Stimulated activated CD8-positive, alpha-beta memory T cell treated with anti-CD3 and anti-CD28 coated beads, Interleukin-15, amount 100 ng/mL, for 1 hour (primary cell): Measurements from ENCODE around the gene MSI2.

Experiments
- DNase-seq: peaks from one replicate; pipeline ENCODE4 v3.0.0-alpha.2; 2020; ENCODE audit warnings: low read depth

MSI2 gene

DNA sequence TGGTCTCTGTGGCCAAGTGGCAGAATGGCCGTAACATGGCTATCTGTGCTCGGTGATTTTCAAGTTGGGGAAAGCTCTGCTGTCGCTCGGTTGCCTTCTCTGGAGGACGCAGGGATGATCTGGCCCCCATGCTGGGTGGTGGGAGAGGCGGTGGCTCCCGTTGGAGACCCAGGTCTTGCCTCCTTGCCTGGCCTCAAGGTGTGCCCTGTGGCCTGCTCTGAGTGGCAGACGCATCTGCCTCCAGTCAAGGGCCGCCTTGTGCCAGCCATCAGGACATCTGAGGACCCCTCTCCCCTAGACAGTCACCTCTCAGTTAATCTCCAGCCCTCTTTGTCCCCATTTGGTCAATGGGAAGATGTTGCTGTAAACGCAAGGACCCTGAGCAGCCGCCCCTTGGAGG lies 322.9 kb downstream of the MSI2 start:
- no peak for DNase-seq

DNA sequence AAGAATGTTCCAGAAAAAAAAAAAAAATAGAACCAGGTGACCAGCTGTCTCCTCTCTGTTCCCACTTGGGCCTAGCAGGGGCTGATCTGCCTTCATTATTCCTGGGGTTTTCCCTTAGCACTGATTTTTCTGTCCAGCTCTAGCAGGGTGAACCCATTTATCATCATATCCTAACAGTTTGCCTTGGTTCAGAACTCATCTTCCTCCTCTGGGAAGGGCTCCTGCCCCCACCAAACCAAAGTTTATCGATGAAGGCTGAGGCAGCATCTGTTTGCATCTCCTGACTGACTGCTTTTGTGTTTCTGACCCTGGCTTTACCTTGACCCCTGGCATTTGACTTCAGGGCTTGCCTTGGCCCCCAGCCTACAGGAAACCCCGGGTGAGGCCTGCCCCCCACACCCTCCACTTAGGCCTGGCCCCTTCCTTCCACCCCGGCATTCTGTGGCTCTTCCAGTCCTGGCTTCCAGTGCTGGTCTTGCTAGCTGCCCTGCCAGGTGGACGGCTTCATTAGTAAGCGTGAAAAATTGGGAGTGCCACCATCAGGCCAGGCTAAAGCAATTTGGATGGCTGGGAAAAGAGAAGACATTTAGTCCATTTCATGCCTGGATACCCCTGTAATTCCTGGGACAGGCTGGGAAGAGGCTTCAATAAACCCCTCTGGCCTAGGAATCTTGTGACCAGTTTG lies 323.9 kb downstream of the MSI2 start:
- DNase-seq: no peak

DNA sequence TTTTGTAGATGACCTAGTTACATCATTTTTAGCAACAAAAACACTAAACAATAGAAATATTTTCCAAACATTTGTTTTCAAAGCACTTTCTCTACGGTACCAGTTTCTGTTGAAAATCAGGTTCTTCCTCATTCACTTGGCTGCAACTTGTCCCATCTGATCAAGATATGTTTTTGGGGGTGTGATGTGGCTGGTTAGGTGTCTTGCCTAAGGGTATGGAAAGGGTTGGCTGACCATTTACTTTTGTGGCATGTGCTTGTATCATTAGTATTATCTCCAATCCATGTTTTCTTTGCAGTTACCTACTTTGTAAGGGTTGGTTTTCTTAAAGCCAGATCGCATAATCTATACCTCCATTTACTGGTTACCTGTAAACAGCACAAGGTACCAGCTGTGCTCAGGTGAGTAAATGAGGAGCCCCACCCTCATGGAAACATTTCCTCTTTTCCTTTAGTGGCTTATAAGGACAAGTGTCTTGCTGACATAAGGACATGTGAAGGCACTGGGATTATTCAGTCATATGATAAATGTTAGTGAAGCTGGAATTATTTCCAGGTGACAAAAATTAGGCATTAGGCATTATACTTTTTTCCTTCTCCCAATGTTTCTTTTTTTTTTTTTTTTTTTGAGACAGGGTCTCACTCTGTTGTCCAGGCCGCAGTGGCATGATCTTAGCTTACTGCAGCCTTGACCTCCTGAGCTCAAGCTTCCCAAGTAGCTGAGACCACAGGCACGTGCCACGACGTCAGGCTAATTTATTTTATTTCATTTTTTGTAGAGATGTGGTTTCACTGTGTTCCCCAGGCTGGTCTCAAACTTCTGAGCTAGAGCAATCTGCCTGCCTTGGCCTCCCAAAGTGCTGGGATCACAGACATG lies 326.8 kb downstream of the MSI2 start:
- no peak for DNase-seq

DNA sequence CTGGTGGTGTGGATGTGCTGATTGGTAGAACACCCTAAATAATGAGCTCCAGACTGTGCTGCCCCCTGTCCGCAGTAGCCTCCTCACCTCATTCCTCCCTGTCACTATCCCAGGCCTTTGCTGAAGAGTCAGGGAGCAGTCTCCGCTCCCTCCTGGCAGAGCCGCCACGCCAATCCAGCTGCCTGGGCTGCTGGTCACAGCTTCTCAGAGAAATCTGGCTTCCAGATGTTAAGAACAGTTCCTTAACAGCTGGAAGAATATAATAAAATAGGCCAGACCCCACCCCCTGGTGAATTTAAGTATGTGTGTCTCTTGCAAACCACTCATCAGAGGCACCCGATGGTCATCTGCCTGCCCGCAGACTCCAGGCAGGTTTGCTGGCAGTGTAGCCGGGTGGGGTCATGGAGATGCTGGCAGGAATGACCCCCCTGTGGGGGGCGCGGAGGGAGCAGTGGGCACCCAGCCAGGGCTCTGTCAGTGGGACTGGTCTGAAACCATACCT lies 327.8 kb downstream of the MSI2 start:
- no peak for DNase-seq

DNA sequence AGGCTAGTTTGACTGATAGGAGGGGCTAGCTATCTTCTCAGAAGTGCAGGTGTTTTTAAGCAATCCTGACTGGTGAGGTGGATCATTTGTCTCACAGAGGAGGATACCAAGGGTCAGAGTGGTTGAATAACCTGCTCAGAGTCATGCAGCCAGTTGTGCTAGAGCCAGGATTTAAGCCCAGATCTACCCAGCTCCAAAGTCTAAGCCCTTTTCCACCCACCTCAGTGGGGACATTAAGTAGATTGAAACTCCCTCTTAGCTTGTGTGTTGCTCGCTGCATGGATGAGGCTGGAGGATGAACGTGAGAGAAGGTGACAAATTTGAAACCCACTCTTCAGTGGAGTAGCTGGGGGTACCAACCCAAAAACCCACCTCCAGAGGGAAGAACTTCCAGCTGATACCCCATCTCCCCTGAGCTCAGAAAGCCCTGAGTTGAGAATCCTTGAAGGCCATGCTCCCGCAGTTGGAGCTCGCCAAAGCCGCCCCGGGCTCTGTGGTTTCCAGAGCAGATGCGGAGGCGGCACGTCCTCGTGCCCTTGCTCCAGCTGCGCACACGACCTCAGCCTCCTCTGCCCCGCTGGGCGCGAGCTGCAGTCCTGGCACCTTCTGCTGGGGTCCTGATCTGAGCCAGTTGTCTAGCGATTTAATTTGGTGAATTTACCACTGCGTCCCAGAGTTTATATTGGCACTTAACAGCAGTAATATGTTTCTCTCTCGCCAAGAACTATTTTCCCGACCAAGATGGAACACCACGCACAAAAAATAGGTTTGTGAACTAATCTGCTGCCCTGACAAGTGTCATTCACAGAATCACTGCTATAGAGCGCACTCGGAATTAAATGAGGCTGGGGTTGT lies 329.2 kb downstream of the MSI2 start:
- DNase-seq: no peak

DNA sequence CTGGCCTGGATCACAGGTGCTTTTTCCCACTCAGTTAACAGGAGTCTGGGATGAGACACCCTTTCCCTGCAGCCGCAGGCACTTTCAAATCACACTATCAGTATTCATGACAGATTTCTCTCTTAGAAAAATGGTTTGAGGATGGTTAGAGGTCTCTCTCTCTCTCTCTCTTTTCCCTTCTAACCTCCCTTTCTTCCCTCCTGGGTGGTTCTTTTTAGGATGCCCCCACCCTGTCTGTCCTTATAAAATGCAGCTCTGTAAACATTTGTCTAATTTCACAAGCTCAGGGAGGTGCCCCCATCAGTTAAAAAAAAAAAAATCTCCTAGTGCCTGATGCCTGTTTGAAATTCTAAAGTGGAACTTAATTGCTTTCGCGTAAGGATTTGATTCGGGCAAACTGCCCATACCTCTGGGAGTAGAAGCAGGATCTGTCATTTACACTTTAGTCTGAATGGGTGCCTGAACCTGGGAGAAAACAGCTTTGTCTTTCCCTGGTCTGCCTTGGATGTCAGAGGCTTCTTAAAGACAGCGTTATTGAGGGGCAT lies 329.9 kb downstream of the MSI2 start:
- no peak for DNase-seq

DNA sequence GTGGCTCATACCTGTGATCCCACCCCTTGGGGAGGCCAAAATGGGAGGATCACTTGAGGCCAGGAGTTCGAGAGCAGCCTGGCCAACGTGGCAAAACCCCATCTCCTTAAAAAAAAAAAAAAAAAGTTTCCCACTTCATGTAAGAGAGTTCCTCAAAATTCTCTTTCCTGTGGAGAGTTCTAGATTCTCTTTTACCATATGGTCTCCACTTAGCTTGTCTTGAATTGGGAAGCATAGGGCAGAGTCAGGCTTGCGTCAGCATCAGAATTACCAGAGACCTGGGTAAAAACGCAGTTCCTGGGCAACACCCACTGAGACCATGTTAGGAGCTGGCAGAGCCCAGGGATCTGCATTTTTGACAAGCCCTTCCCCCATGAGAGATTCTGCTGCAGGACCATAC lies 330.4 kb downstream of the MSI2 start:
- DNase-seq: no peak

DNA sequence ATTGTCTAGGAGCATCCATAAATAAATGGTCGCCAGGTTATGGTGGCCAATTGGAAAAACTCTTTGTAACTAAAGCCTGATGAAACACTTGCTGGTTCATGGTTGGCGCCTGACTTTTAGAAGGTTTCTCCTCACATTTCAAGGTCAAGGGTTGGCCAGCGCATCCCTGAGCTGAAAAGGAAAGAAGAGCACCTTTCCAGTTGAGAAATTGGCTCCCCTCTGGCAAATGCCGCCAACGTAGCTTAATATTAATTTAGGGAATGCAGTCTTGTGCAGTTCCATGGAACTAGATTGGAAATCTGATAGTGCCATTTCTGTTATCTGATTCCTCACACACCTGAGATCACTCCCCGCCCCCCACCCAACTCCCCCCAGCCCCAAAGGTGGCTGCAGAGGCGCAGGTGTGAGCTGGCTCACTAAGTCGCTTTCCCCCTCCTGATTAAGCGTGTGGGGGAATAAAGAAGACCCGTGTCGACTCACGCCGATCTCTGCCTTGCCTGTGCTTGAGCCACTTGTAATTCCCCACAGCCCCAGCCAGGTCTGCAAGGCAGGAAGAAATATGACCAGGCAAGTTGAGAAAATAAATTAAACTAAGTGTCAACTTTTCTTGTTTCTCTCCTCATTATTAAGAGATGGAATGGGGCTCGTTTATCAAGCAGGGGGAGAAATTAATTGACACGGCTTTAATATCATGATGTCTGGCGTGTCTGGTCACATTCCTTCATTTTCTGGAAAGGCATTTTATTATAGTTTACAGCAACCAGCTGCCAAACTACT lies 331.1 kb downstream of the MSI2 start:
- no peak for DNase-seq

DNA sequence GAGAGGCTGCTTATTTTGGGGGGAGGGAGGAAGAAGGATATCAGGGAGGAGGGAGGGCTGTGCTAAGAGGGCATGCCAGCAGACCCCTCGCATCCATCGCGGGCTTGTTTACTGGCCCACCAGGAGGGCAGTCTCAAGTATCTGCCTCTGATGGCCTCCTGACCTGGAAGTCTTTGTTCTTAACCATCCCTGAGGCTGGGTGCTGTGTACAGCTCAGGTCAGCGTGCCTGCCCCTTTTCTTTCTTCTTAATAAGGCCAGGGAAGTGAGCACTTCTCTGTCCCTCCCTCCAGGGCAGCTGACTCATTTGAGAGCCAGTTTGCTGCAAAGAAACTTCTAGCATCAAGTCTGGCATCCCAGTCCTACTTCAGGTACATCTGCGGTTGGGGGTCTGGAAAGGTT lies 331.8 kb downstream of the MSI2 start:
- no peak for DNase-seq

DNA sequence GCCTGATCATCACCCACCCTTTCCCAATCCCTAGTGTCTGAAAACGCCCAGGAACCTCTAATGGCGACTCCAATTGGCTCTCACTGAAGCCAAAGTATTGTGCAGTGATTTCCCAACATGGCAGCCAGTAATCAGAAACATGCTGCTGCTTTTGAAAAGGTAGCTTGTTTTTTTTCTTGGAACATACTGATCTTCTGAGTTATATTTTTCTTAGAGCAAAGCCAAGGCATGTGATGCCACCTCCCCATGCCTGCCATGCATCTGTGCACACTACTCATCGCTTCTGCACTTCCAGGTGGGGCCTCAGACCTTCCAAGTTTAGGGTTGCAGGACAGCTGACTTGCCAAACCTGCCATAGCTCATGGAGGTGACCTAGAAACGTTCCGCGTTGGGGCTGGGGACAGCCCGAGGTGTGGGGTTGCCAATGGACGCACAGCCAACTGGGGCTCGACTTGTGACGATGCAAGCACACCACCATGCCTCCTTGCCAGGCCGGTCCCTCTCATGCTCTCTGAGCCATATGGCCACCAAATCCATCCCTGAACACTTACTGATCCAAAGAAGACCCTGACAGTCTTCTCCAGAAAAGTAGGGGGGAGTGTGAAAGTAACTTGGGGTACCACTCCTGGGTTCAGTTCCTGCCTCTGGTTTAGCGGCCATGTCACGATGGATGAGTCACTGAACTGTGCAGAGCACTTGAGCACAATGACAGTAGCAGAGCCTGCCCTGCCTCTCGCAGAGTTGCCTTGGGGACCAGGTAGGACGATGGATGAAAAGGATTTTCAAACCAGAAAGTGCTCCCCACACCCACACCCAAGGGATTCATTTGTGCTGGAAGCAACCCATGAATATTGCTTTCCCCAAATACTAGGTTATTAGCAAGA lies 333.1 kb downstream of the MSI2 start:
- DNase-seq: no peak

DNA sequence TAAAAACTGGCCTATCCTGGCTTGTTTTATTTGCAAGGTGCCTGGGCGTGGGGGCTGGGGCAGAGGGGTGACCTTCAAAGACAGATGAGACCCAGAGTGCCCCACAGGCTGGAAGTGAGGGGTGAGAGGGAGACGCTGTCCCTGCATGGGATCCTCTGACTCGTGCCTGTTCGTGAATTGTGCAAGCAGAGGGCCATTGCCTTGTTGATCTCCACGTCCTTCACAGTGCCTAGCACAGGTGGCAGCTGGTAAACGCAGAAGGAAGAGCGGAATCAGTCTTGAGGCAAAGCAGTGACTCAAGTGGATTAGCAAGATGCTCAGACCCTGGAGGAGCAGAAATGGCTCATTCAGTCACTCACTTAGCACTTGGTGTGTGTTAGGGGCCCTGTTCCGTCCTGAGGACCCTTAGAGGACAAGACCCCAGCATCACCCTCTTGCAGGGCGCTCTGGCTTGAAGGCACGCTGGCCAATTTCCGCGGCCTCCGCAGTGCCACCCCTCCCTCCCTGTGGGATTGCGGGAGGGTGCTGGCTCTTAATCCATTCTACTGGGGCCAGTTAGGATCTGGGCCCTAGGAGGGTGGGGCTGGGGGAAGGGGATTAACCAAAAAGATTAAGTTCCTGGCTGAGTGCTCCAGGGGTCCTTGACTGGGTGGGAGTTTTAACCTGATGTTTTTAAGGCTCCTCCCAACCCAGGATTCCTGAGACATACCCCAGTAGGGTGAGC lies 337.6 kb downstream of the MSI2 start:
- DNase-seq: no peak

DNA sequence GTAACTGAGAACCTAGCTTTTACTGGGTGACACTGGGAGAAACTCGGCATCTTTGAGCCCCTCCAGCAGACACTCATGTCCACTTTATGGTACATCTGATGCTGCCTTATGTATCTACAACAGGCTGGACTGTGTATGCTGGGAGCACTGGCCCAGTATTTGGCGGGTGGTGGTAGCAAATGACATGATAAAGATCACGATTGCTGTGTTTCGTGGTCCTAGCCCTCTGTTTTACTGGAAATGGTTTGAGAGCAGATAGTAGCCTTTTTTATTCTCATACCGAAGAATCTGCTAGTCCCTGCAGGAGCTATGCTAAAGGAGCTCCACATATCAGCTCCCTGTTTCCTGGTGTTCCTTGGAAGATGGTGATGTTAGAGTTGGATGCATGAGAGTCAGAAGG lies 338.4 kb downstream of the MSI2 start:
- no peak for DNase-seq

DNA sequence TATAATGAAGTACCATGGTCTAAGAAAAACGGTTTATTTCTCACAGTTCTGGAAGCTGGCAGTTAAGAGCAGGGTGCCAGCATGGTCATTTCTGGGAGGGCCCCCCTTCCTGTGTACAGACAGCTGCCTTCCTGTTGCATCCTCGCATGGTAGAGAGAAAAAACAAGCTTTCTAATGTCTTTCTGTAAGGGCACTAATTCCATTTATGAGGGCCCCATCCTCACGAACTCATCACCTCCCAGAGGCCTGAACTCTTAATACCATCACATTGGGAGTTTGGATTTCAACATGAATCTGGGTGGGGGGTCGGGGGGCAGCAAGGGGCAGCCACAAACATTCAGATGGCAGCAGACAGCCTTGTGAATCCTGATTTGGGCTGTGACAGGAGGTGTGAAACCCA lies 339.1 kb downstream of the MSI2 start:
- DNase-seq: no peak

DNA sequence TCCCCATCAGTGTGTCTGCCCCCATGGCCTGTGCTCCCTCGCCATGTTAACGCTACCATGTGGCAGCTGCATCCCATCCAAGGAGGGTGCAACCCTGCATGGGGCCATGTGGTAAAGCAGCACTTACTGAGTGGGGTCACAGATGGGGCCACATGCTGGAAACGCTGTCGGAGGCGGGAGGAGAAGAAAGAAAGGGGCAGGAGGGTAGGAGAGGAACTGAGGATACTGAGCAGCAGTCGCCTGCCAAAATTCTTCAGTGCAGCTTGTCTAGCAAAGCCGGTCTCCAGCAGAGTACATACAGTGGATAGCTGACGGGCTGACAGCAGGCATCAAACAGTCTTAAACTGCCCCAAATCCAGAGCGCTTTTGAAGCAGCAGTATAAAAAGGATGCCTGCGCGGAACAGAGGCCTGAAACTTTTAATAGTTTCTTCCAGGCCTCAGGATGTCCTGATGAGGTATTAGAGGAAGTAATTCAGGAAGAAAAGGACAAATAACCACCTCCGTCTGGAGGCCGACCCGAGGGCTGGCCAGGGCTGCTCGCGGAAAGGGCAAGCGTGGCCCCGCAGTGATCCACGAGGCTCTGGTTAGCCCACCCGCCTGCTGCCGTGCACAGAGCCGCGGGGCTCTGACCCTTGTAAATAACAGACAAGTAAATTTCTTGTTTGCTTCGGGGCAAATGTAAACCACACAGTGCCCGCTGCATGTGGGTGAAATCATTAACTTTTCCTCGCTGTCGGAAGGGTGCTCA lies 339.8 kb downstream of the MSI2 start:
- no peak for DNase-seq

DNA sequence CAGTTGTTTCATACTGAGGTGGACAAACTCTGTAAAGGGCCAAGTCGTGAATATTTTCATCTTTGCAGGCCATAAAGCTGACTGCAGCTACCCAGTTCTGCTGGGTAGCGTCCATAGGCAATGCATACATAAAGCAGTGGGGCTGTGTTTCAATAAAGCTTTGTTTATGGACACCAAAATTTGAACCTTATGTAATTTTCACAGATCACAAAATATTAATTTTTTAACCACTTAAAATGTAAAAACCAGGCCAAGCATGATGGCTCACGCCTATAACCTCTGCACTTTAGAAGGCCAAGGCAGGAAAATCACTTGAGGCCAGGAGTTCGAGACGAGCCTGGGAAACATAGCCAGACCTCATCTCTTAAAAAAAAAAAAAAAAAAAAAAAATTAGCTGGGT lies 340.8 kb downstream of the MSI2 start:
- no peak for DNase-seq

DNA sequence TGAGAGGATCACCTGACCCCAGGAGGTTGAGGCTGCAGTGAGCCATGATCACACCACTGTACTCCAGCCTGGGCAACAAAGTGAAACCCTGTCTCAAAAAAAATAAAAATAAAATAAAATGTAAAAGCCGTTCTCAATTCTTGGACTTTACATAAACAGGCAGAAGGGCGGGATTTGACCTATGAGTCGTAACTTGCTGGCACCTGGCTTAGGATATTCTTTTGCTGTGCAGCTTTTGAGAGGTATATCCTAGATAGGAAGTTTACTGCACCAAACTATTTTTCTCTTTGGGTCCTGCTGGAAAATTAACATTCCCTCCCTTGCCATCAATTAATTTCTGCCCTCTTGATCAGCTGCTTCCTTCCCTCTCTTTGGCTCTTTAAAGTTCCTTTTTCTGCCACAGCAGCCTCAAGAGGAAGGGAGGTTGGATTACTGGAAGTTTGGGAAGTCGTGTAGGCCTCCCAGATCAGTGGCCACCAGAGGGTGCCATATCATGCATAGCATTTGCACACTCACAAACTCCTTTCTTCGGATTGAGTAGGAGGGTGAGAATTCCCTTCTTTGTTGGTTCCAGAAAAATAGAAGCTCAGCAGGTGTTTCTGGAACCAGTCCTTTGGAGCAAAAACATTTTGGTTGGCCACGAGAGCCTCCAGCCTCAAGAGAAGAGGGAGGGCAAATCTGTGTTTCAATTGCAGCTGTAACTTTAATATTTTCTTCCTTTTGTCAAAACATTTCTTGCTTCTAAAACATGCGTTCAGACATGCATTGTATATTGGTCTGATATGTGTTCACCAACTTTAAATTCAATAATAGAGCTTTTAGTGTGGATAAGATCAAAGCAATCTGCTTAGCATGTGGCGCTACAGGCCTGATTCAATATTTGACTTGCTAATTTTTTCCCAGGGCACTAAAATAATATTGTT lies 341.5 kb downstream of the MSI2 start:
- no peak for DNase-seq

DNA sequence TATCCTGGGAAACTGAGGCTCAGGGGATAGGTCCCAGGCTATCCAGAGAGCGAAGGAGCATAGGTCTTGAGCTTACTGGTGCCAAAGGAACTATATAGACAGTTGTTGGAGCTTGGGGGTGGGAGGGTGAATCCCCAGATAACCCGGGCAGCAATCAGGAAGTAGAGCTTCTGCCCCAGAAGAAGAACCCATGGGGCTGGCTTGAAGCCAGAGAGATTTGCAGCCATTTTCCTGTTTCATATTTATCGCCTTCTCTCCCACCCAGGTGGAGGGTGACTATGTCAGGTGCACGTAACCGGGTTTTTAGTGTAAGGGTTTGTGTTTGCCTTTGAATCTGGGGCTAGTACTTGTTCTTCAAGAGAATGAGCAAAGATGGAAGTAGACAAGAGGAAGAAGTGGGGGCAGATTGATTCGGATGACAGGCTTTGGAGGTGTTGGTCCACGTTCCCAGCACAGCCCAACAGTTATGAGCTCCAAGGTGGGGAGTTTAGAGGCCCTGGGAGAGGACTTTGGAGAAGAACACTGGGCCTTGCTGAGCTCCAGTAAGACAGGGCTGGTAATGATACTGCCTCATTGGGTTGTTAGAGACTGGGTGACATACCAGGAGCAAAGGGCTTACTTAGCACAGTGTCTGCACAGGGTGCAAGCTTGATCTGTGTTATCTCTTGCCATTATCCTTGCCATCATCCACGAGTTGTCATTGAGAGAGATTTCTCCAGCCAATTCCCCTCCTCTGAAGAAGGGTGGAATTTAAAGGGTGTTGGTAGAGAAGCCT lies 343.1 kb downstream of the MSI2 start:
- DNase-seq: no peak
